ENCODE measurements around the gene SRGAP3. TPM values are rescaled to one million over a fixed set of nuclear protein-coding genes. Genes with fewer than 3 reads are reported as not detected.

SRGAP3 gene
- total RNA-seq, 2 experiments from 2014 or later: 1.8 to 2.5 TPM

- H3K27me3 Mint-ChIP-seq: no peaks in the 10 kb centered on the region
Measured at GRCh38 chr3:9098716-9099675, 150.4 kb downstream of the SRGAP3 start.

GRCh38 chr3:9097495-9097894 lies 152.0 kb downstream of the SRGAP3 start:
- no peak for TF ChIP-seq CTCF (IDR thresholded peaks at IDR 0.05)
- Mint-ChIP-seq H3K4me3 (no peak overlapping the region), H3K27me3 (no peaks in the 10 kb centered on the region), H3K36me3 (ENCODE audit: low read depth) (no peaks in the 10 kb centered on the region), H3K4me1 (ENCODE audit: low read depth) (no peaks in the 10 kb centered on the region), H3K9me3 (no peaks in the 10 kb centered on the region), H3K27ac (no peak overlapping the region)
- intact Hi-C loops (cut with micrococcal nuclease): no loop called here
- DNase-seq (no peak), ATAC-seq (no peak)
- CTCF ChIA-PET: interaction anchor here (1.4 kb wide), 1 partner anchor 110 kb away, joined by 4 read pairs; no protein-coding TSS in a partner anchor
- POLR2A ChIA-PET: no interaction called here

More at GRCh38 chr3:9098716-9099675, 150.4 kb downstream of the SRGAP3 start:
- Mint-ChIP-seq H3K9me3 (no peaks in the 10 kb centered on the region), H3K36me3 (ENCODE audit: low read depth) (no peaks in the 10 kb centered on the region), H3K4me3 (no peak overlapping the region), H3K27ac (no peak overlapping the region), H3K4me1 (ENCODE audit: low read depth) (no peaks in the 10 kb centered on the region)
- no peak for TF ChIP-seq CTCF (IDR thresholded peaks at IDR 0.05)
- intact Hi-C loops (cut with micrococcal nuclease): no loop called here
- POLR2A ChIA-PET: no interaction called here
- no peak for ATAC-seq
- CTCF ChIA-PET: no interaction called here
- no peak for DNase-seq

- Mint-ChIP-seq H3K36me3 (ENCODE audit: low read depth) (no peaks in the 10 kb centered on the region), H3K27ac (no peak overlapping the region), H3K4me1 (ENCODE audit: low read depth) (no peaks in the 10 kb centered on the region), H3K4me3 (no peak overlapping the region), H3K27me3 (no peaks in the 10 kb centered on the region), H3K9me3 (no peaks in the 10 kb centered on the region)
- TF ChIP-seq CTCF (IDR thresholded peaks at IDR 0.05): no peak
- ATAC-seq: no peak
- intact Hi-C loops (cut with micrococcal nuclease): no loop called here
- ChIA-PET POLR2A (no interaction called here), CTCF (no interaction called here)
- DNase-seq: no peak
Measured at GRCh38 chr3:9091486-9092235, 157.8 kb downstream of the SRGAP3 start.

GRCh38 chr3:9088441-9089353 lies 160.7 kb downstream of the SRGAP3 start:
- intact Hi-C loops (cut with micrococcal nuclease): loop anchor here (10.0 kb wide), 1 partner anchor 216 kb away; no protein-coding TSS in a partner anchor
- ATAC-seq: no peak
- POLR2A ChIA-PET: interaction anchor here (0.5 kb wide), 1 partner anchor 1825 kb away, joined by 3 read pairs; no protein-coding TSS in a partner anchor
- Mint-ChIP-seq H3K4me1 (ENCODE audit: low read depth) (no peaks in the 10 kb centered on the region), H3K27ac (no peak overlapping the region), H3K9me3 (peaks cover 2% of the 10 kb centered on the region), H3K27me3 (no peaks in the 10 kb centered on the region), H3K4me3 (no peak overlapping the region), H3K36me3 (ENCODE audit: low read depth) (no peaks in the 10 kb centered on the region)
- CTCF ChIA-PET: interaction anchor here (0.8 to 1.1 kb wide), 3 partner anchors 15 to 119 kb away, joined by 3 to 4 read pairs (median 3); no protein-coding TSS in a partner anchor
- no peak for DNase-seq
- no peak for TF ChIP-seq CTCF (IDR thresholded peaks at IDR 0.05)

Measured in activated CD8-positive, alpha-beta T cell treated with anti-CD3 and anti-CD28 coated beads for 36 hours (primary cell).